ENCODE measurements around the gene FGF7. TPM values are rescaled to one million over a fixed set of nuclear protein-coding genes. Genes with fewer than 3 reads are reported as not detected.

FGF7 gene
- total and polyA plus RNA-seq, 2 experiments from 2014 or later: 0.03 to 0.08 TPM

DNA sequence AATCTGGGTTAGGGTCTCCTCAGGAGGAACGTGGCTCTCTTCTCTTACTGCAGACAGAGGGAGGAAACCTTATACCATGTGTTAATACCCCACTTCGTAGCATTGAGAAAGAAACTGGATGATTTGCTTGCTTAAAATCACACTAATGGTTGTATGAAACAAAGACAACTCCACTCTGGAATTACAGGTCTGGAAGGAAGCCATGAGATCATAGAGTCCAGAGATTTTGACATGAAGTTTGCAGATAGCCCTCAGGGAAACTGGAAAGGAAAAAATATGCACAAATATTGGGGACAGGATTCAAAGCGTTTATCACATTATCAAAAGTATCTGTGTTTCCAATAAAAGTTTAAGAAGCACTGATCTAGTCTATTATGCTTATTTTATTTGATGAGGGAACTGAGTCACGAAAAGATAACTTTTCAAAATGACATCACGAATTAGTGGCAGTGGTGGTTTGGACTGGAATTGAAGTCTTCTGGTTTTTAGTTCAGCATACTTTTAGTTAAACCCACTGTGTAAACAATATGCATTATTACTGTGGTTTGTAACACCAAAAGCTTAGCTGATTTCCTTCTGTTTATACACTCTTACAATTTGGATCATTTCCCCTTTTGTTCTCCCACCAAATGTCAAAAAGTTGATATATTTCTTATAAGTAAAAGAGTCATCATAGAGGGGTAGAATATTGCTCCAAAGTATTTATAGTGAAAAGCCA is 16.8 kb downstream of the FGF7 start (continued):
- TF ChIP-seq, protein P1, sequence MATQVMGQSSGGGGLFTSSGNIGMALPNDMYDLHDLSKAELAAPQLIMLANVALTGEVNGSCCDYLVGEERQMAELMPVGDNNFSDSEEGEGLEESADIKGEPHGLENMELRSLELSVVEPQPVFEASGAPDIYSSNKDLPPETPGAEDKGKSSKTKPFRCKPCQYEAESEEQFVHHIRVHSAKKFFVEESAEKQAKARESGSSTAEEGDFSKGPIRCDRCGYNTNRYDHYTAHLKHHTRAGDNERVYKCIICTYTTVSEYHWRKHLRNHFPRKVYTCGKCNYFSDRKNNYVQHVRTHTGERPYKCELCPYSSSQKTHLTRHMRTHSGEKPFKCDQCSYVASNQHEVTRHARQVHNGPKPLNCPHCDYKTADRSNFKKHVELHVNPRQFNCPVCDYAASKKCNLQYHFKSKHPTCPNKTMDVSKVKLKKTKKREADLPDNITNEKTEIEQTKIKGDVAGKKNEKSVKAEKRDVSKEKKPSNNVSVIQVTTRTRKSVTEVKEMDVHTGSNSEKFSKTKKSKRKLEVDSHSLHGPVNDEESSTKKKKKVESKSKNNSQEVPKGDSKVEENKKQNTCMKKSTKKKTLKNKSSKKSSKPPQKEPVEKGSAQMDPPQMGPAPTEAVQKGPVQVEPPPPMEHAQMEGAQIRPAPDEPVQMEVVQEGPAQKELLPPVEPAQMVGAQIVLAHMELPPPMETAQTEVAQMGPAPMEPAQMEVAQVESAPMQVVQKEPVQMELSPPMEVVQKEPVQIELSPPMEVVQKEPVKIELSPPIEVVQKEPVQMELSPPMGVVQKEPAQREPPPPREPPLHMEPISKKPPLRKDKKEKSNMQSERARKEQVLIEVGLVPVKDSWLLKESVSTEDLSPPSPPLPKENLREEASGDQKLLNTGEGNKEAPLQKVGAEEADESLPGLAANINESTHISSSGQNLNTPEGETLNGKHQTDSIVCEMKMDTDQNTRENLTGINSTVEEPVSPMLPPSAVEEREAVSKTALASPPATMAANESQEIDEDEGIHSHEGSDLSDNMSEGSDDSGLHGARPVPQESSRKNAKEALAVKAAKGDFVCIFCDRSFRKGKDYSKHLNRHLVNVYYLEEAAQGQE (IDR thresholded peaks at IDR 0.05; ENCODE audit: unreplicated experiment): no peak
- TF ChIP-seq NANOG (IDR thresholded peaks at IDR 0.05; ENCODE audit: borderline replicate concordance) (no peak), POLR2AphosphoS5 (IDR thresholded peaks at IDR 0.05; ENCODE audit: low read depth) (no peak), ZNF331 (CRISPR knock-in tag; IDR thresholded peaks at IDR 0.05; ENCODE audit: low read depth) (no peak), STAT1 (IDR thresholded peaks at IDR 0.05; ENCODE audit: unreplicated experiment) (no peak), EZH2phosphoT487 (IDR thresholded peaks at IDR 0.05; ENCODE audit: unreplicated experiment) (no peak)
- TF ChIP-seq, protein P2, sequence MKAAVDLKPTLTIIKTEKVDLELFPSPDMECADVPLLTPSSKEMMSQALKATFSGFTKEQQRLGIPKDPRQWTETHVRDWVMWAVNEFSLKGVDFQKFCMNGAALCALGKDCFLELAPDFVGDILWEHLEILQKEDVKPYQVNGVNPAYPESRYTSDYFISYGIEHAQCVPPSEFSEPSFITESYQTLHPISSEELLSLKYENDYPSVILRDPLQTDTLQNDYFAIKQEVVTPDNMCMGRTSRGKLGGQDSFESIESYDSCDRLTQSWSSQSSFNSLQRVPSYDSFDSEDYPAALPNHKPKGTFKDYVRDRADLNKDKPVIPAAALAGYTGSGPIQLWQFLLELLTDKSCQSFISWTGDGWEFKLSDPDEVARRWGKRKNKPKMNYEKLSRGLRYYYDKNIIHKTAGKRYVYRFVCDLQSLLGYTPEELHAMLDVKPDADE (IDR thresholded peaks at IDR 0.05): no peak

DNA sequence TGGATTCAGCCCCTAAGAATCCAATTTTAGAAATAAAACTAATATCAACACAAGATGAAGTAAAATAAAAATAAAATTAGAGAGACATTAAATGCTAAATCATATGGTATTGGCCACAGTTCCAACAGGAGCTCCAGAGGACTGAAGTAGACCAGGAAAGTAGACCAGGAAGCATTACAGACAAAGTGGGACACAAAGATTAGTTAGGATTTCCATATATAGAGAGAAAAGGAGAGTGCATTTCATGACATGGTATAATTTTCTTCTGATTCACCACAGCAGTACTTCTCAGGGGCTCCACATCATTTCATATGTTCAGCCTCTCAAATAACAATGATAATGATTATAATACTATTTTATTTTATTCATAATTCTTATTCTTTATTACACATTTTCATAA is 18.3 kb downstream of the FGF7 start:
- Histone ChIP-seq H3K4me1 (ENCODE audit: insufficient read depth) (peaks cover 5% of the 10 kb centered on the region; the same call in 1 of the 2 replicates), H3K79me2 (replicated peaks; ENCODE audit: insufficient read depth) (no peaks in the 10 kb centered on the region), H3K9me2 (ENCODE audit: insufficient read depth) (no peaks in the 10 kb centered on the region), H2AFZ (no peak overlapping the region), H3K27me3 (ENCODE audit: insufficient read depth) (no peaks in the 10 kb centered on the region), H3K4me2 (no peak overlapping the region), H4K20me1 (replicated peaks; ENCODE audit: insufficient read depth) (no peaks in the 10 kb centered on the region), H3K27ac (ENCODE audit: low read depth) (no peak overlapping the region), H3K36me3 (ENCODE audit: insufficient read depth) (no peaks in the 10 kb centered on the region), H3K4me3 (no peak overlapping the region), H3F3A (replicated peaks; ENCODE audit: low read depth) (no peaks in the 10 kb centered on the region)
- H3K4me3 Mint-ChIP-seq: no peak overlapping the region
- H3K27ac Mint-ChIP-seq: no peak overlapping the region
- ATAC-seq (no peak), DNase-seq (ENCODE audit: low spot score) (no peak)
- H3K27me3 Mint-ChIP-seq (ENCODE audit: insufficient read depth, low read depth, poor library complexity): no peaks in the 10 kb centered on the region
- no peaks in the 10 kb centered on the region for H3K9me3 Mint-ChIP-seq
- H3K4me1 Mint-ChIP-seq: peaks cover 17% of the 10 kb centered on the region; the same call in 2 of the 3 replicates
- no peaks in the 10 kb centered on the region for H3K36me3 Mint-ChIP-seq (ENCODE audit: low read depth)
- TF ChIP-seq CREB1 (CRISPR knock-in tag; IDR thresholded peaks at IDR 0.05; ENCODE audit: low read depth) (no peak), EZH2 (IDR thresholded peaks at IDR 0.05; ENCODE audit: low read depth, unreplicated experiment) (no peak), POLR2AphosphoS5 (IDR thresholded peaks at IDR 0.05; ENCODE audit: low read depth) (no peak), ZNF114 (CRISPR knock-in tag; IDR thresholded peaks at IDR 0.05) (no peak), ZNF331 (CRISPR knock-in tag; IDR thresholded peaks at IDR 0.05; ENCODE audit: low read depth) (no peak), JUNB (IDR thresholded peaks at IDR 0.05; ENCODE audit: unreplicated experiment) (no peak), NANOG (IDR thresholded peaks at IDR 0.05; ENCODE audit: borderline replicate concordance) (no peak), STAT1 (IDR thresholded peaks at IDR 0.05; ENCODE audit: unreplicated experiment) (no peak), EZH2phosphoT487 (IDR thresholded peaks at IDR 0.05; ENCODE audit: unreplicated experiment) (no peak)
- TF ChIP-seq, protein P3, sequence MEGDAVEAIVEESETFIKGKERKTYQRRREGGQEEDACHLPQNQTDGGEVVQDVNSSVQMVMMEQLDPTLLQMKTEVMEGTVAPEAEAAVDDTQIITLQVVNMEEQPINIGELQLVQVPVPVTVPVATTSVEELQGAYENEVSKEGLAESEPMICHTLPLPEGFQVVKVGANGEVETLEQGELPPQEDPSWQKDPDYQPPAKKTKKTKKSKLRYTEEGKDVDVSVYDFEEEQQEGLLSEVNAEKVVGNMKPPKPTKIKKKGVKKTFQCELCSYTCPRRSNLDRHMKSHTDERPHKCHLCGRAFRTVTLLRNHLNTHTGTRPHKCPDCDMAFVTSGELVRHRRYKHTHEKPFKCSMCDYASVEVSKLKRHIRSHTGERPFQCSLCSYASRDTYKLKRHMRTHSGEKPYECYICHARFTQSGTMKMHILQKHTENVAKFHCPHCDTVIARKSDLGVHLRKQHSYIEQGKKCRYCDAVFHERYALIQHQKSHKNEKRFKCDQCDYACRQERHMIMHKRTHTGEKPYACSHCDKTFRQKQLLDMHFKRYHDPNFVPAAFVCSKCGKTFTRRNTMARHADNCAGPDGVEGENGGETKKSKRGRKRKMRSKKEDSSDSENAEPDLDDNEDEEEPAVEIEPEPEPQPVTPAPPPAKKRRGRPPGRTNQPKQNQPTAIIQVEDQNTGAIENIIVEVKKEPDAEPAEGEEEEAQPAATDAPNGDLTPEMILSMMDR (conservative IDR thresholded peaks at IDR 0.05; ENCODE audit: low read depth in 2 of 2): no peak
- TF ChIP-seq, protein P1 (IDR thresholded peaks at IDR 0.05; ENCODE audit: unreplicated experiment): no peak
